Thymus (tissue), 11 donors: Measurements from ENCODE around the gene TEX9. TPM values are rescaled to one million over a fixed set of nuclear protein-coding genes. Genes with fewer than 3 reads are reported as not detected.

ENCODE experiments used
- DNase-seq, 9 donors: peaks; one replicate each; pipeline ENCODE4 v3.0.0-alpha.2; 2013; ENCODE audit warnings: low spot score in 9 of 9, low read depth in 6 of 9, missing footprints in 1 of 9
- H3K27ac ChIP-seq, 2 donors: one replicate each; pipeline ENCODE4 v1.5.1; 2013; ENCODE audit warnings: control low read depth in 1 of 2, low read depth in 1 of 2, low read length in 1 of 2, mild to moderate bottlenecking in 1 of 2, moderate library complexity in 1 of 2
- H3K27me3 ChIP-seq, 2 donors: one replicate each; pipeline ENCODE4 v1.5.1; 2013; ENCODE audit warnings: low read length in 1 of 2; ENCODE audit not compliant: control insufficient read depth in 2 of 2, insufficient read depth in 1 of 2
- H3K36me3 ChIP-seq, 2 donors: one replicate each; pipeline ENCODE4 v1.5.1; 2013; ENCODE audit warnings: low read length in 1 of 2, mild to moderate bottlenecking in 1 of 2, moderate library complexity in 1 of 2; ENCODE audit not compliant: control insufficient read depth in 2 of 2, insufficient read depth in 2 of 2
- H3K4me1 ChIP-seq, 2 donors: one replicate each; pipeline ENCODE4 v1.5.1; 2013; ENCODE audit warnings: low read length in 2 of 2; ENCODE audit not compliant: control insufficient read depth in 2 of 2, insufficient read depth in 2 of 2
- H3K4me3 ChIP-seq, 2 donors: one replicate each; pipeline ENCODE4 v1.5.1; 2013; ENCODE audit warnings: low read length in 2 of 2, control low read depth in 1 of 2, mild to moderate bottlenecking in 1 of 2
- H3K9me3 ChIP-seq, 2 donors: one replicate each; pipeline ENCODE4 v1.5.1; 2013; ENCODE audit warnings: low read length in 1 of 2, mild to moderate bottlenecking in 1 of 2; ENCODE audit not compliant: control insufficient read depth in 2 of 2, insufficient read depth in 1 of 2
- WGBS: extraction: QIAGEN DNeasy Blood & Tissue Kit; methylation state at CpG from one replicate; pipeline ENCODE4 v1.1.7; 2013; 5-methylcytosine and 5-hydroxymethylcytosine counted together
- polyA plus RNA-seq: library from polyadenylated mRNA; stranded (reverse); fragments of 200-250 nt; gene quantifications from one replicate; pipeline ENCODE4 v1.2.3, GENCODE V29; 2013
- total RNA-seq: library from RNA; stranded (reverse); fragments of 120-200 nt; gene quantifications from one replicate; pipeline ENCODE4 v1.2.4, GENCODE V29; 2013
- donor health status: healthy.

Gene TEX9
- total and polyA plus RNA-seq, 2 donors = 3.5 to 5.0 TPM

DNA sequence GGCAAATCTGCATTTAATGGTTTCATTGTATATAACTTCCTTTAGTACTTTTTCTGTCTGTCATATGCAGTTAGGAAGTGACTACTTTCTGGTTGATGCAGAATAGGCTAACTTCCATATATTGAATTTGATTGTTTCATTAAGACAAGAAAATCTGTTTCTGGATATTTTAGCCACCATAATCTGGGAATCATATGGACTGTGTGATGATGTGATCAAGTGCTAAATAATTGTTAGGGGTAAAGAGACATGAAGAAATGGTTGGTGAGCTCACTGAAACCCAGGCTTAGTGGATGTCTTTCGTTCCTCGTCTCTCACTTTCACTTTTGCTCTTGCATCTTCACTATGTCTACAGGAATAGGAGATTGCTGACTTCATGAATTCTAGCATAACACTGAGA is 103.2 kb downstream of the TEX9 start:
- Histone ChIP-seq H3K27ac (peak overlapping the region in 1 of 2 donors; percentile 83), H3K36me3 (no peaks in the 10 kb centered on the region), H3K4me3 (peak overlapping the region; percentile 35 to 48), H3K27me3 (no peaks in the 10 kb centered on the region), H3K4me1 (peaks cover 3 to 15% of the 10 kb centered on the region in 2 donors), H3K9me3 (no peaks in the 10 kb centered on the region)
- WGBS = 1% methylated on average over 2 of the region's 2 CpGs
- DNase-seq = peak in 6 of 9 donors; percentile 40 to 84 (median 68)

DNA sequence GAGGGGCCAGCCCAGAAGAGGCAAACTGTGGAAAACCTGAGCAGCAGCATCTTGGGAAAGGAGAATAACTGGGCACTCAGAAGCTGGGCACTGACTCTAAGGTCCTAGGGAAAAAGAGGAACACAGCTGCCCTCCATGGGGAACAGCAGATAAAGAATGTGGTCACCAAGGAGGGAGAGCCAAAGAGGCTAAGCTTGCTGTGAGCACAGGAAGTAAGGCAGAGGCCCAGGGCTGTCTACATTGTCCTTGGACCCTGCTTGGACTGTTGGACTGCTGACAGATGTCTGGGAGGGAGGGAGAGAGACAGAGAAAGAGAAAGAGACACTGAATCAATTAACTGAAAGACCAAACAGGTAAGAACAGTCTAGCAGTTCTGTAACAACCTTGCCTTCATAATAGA is 104.3 kb downstream of the TEX9 start:
- peaks cover 3 to 13% of the 10 kb centered on the region in 2 donors for H3K4me1 ChIP-seq
- H3K36me3 ChIP-seq = no peaks in the 10 kb centered on the region
- H3K9me3 ChIP-seq = no peaks in the 10 kb centered on the region
- no peak for DNase-seq
- no peaks in the 10 kb centered on the region for H3K27me3 ChIP-seq
- no peak overlapping the region for H3K27ac ChIP-seq
- no peak overlapping the region for H3K4me3 ChIP-seq

DNA sequence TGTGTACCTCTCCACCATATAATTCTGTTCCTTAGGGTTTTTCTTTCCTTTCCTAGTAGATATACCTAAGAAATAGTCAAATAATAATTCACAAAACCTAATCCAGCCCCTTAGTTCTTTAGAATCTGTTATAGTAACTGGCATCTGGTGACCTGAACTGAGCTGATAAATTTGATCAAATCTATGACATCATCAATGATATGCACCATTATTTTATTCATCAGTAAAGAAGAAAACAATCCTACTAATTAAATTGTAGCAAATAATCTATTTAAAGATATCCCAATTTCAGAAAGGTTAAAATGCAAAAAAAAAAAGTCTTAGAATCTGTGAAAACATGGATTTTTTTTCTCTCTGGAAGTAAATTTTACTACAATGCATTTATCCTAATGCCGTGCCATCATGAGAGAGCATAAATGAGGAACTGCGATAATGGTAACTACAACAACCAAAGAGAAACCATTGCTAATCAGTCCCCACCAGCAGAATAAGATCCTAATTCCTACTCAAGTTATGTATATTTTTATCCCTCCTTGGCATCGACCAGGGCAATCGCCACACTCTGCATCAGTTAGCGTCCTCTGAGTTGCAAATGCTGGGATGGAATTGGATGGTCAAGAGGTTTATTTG is 106.3 kb downstream of the TEX9 start:
- H3K36me3 ChIP-seq = no peaks in the 10 kb centered on the region
- no peak for DNase-seq
- no peak overlapping the region for H3K27ac ChIP-seq
- H3K27me3 ChIP-seq = no peaks in the 10 kb centered on the region
- 97% methylated on average over 5 of the region's 5 CpGs for WGBS
- H3K4me1 ChIP-seq = peaks cover 6 to 8% of the 10 kb centered on the region in 2 donors
- H3K4me3 ChIP-seq = no peak overlapping the region
- no peaks in the 10 kb centered on the region for H3K9me3 ChIP-seq

DNA sequence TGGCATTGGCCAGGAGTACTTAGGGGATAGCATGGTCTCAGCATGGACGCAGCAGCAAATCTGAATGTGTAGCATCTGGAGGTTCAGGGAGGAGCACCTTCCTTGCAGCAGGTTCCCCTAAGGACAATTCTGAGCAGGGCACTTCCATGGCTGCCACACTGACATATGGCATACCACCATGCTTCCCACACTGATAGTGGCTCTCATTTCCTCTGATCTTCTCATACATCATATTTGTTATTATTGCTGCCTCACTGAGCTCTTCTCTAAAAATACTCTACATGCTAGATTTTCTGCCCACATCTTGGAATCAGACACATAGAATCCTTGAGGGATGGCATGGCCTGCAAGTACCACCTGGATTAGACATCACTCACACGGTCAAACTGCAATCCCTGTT is 107.1 kb downstream of the TEX9 start:
- Histone ChIP-seq H3K4me1 (peaks cover 6 to 8% of the 10 kb centered on the region in 2 donors), H3K27me3 (no peaks in the 10 kb centered on the region), H3K9me3 (no peaks in the 10 kb centered on the region), H3K36me3 (no peaks in the 10 kb centered on the region), H3K4me3 (no peak overlapping the region), H3K27ac (no peak overlapping the region)
- WGBS = 96% methylated on average over 2 of the region's 2 CpGs
- no peak for DNase-seq

DNA sequence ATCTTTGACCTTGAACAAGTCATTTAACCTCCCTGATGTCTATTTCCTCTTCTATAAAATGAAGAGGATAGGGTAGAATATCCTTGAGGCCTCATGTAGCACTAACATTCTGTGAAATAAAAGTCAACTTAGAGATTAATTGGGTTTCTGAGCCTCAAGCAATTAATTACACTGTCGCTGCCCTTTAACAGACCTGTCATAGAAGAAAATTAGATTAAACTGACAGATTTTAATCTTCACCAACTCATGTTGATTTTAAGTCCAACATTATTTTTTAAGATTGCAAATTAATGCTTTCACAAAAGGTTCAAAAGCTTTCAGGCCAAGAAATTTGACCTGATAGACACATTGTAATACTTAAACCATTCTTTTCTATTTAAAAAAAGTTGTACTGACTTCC is 107.8 kb downstream of the TEX9 start:
- Histone ChIP-seq H3K4me3 (no peak overlapping the region), H3K27ac (no peak overlapping the region), H3K36me3 (no peaks in the 10 kb centered on the region), H3K4me1 (peaks cover 6 to 8% of the 10 kb centered on the region in 2 donors), H3K27me3 (no peaks in the 10 kb centered on the region), H3K9me3 (no peaks in the 10 kb centered on the region)
- WGBS = 96% methylated on average over 1 of the region's 1 CpG
- DNase-seq = no peak

DNA sequence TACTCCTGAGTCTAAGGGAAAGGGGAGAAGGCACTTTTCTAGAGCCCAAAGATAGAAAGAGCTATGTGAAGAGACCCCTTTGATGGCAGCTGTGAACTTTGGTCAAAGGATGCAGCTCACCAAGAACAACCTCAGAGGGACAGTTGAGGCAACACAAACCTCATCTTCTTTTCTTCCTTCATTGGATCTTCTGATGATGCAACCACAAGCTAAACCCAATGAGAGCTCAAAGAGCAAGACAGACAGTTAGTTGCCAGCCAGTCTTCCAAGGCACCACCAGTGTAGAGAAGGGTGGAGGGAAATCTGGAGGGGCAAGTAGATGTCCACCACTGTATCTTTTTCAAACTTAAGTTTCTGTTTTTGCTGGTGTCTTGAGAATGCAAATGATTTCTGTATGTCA is 110.1 kb downstream of the TEX9 start:
- Histone ChIP-seq H3K27me3 (no peaks in the 10 kb centered on the region), H3K36me3 (no peaks in the 10 kb centered on the region), H3K27ac (peak overlapping the region in 1 of 2 donors; percentile 18), H3K4me3 (no peak overlapping the region), H3K9me3 (peaks cover 0 to 6% of the 10 kb centered on the region in 2 donors), H3K4me1 (peaks cover 3 to 4% of the 10 kb centered on the region in 2 donors)
- peak in 2 of 9 donors; percentile 38 to 76 for DNase-seq

Other genes starting within 250 kb of the TEX9 start
- 7.7 TPM for gene RFX7, start 121.5 kb upstream of the TEX9 start, total RNA-seq
- gene RFX7, start 121.5 kb upstream of the TEX9 start, polyA plus RNA-seq = 5.9 TPM
- gene MNS1, start 99.7 kb downstream of the TEX9 start, total RNA-seq = 10.3 TPM
- 3.4 TPM for gene MNS1, start 99.7 kb downstream of the TEX9 start, polyA plus RNA-seq